K562 (cell line): Measurements from ENCODE around the gene SNTG2. TPM values are rescaled to one million over a fixed set of nuclear protein-coding genes. Genes with fewer than 3 reads are reported as not detected.

ENCODE experiments used
- ATAC-seq: fragments of 200-7000 bp; cut with Tn5 transposase; 3 replicates; pipeline ENCODE4 v1.9.1; 2020; ENCODE audit warnings: moderate library complexity
- BruUV-seq: library from RNA; stranded (reverse); fragments of 400-500 nt; replicated peaks from 2 replicates; lab custom pipeline; 2021; lab: Mats Ljungman, UMichigan
- CTCF ChIA-PET: fragments of 300-600 bp; formaldehyde crosslinking; extraction: SDS; loops from one replicate; lab custom pipeline; 2021; ENCODE audit warnings: low intra/inter-chr PET ratio; lab: Yijun Ruan, JAX
- POLR2A ChIA-PET: fragments of 300-600, 350-650 bp; sonication (Branson Sonifier 250); formaldehyde crosslinking; extraction: SDS; loops from one replicate; lab custom pipeline; 2021; ENCODE audit warnings: antibody characterized with exemption, inconsistent platforms; lab: Yijun Ruan, JAX
- DNase-seq, 4 experiments: peaks; one replicate each; pipeline versions ENCODE4 v3.0.0 to v3.0.0-alpha.2; 2011 to 2018; ENCODE audit warnings: low spot score in 3 of 4, mixed read lengths in 3 of 4; ENCODE audit errors: extremely low read depth in 1 of 4
- FAIRE-seq: peaks from 2 replicates; lab custom pipeline; 2011; peaks lifted over from hg19 to GRCh38; lab: Jason Lieb, UNC
- H2AFZ ChIP-seq: 2 replicates; pipeline ENCODE4 v1.6.0; 2011; ENCODE audit warnings: low read depth, low read length, control low read depth, inconsistent platforms
- H3K27ac ChIP-seq: fragments of 200-600 bp; 3 replicates; pipeline ENCODE4 v1.8.0; 2011; ENCODE audit warnings: low read depth, mild to moderate bottlenecking, control low read depth, inconsistent platforms, low read length, moderate library complexity, mixed read lengths; ENCODE audit errors: extremely low read depth
- H3K27me3 ChIP-seq, 2 experiments: fragments of 300-600 bp in 1 of 2; 2 replicates in 1 of 2; 3 replicates in 1 of 2; pipeline versions ENCODE4 v1.6.0 to v1.8.0; 2011; ENCODE audit warnings: inconsistent platforms in 2 of 2, low read length in 2 of 2, mild to moderate bottlenecking in 1 of 2, mixed read lengths in 1 of 2, moderate library complexity in 1 of 2; ENCODE audit not compliant: control insufficient read depth in 2 of 2, insufficient read depth in 2 of 2
- H3K36me3 ChIP-seq: fragments of 300-600 bp; 3 replicates; pipeline ENCODE4 v1.8.0; 2011; ENCODE audit warnings: mild to moderate bottlenecking, low read length, inconsistent platforms; ENCODE audit not compliant: control insufficient read depth, insufficient read depth
- H3K4me1 ChIP-seq, 2 experiments: fragments of 200-600 bp in 1 of 2; replicated peaks in 1 of 2; 2 replicates in 1 of 2; 3 replicates in 1 of 2; pipeline versions ENCODE4 v1.5.1 to v1.8.0; 2011; ENCODE audit warnings: inconsistent platforms in 2 of 2, low read length in 2 of 2, mild to moderate bottlenecking in 1 of 2, mixed read lengths in 1 of 2, moderate library complexity in 1 of 2; ENCODE audit not compliant: control insufficient read depth in 2 of 2, insufficient read depth in 2 of 2
- H3K4me2 ChIP-seq: 2 replicates; pipeline ENCODE4 v1.6.1; 2011; ENCODE audit warnings: low read length, control low read depth, inconsistent platforms, mixed read lengths; ENCODE audit not compliant: insufficient read depth
- H3K4me3 ChIP-seq: fragments of 200-600 bp; sonication (generic), shearing (Covaris generic); 2 replicates; pipeline ENCODE4 v1.5.1; 2016; ENCODE audit warnings: control low read depth, inconsistent platforms
- H3K79me2 ChIP-seq: fragments of 200-600 bp; 3 replicates; pipeline ENCODE4 v1.8.0; 2011; ENCODE audit warnings: low read length, inconsistent platforms; ENCODE audit not compliant: control insufficient read depth, insufficient read depth
- H3K9ac ChIP-seq, 2 experiments: 2 replicates each; pipeline versions ENCODE4 v1.6.0 to v1.6.1; 2011; ENCODE audit warnings: low read depth in 2 of 2, low read length in 2 of 2, control low read depth in 1 of 2, inconsistent platforms in 1 of 2, mild to moderate bottlenecking in 1 of 2, mixed read lengths in 1 of 2; ENCODE audit not compliant: insufficient read depth in 1 of 2
- H3K9me1 ChIP-seq: one replicate; pipeline ENCODE4 v1.6.0; 2011; ENCODE audit warnings: inconsistent platforms, mild to moderate bottlenecking, low read length, moderate library complexity; ENCODE audit not compliant: control insufficient read depth, insufficient read depth
- H3K9me3 ChIP-seq: replicated peaks from 2 replicates; pipeline ENCODE4 v1.5.1; 2011; ENCODE audit warnings: low read depth, low read length, inconsistent platforms; ENCODE audit not compliant: control insufficient read depth, insufficient read depth
- H4K20me1 ChIP-seq: replicated peaks from 2 replicates; pipeline ENCODE4 v1.6.1; 2011; ENCODE audit warnings: low read length, inconsistent platforms, mixed read lengths; ENCODE audit not compliant: control insufficient read depth, insufficient read depth
- BRF2 ChIP-seq: IDR thresholded peaks from 3 replicates; pipeline ENCODE4 v1.6.1; 2011; ENCODE audit warnings: borderline replicate concordance, mild to moderate bottlenecking; ENCODE audit not compliant: insufficient read length, insufficient read depth
- KDM1A ChIP-seq, 2 experiments: fragments of 450-650 bp; IDR thresholded peaks; 2 replicates each; pipeline ENCODE4 v1.6.1; 2016; ENCODE audit warnings: mild to moderate bottlenecking in 2 of 2
- ZNF408 ChIP-seq: fragments of 250-450 bp; sonication (Bioruptor Pico); IDR thresholded peaks from 2 replicates; pipeline ENCODE4 v1.4.0; 2020; ENCODE audit warnings: low read depth, mild to moderate bottlenecking, moderate library complexity
- WGBS: fragments of 100-300 bp; shearing (Covaris generic); methylation state at CpG from one replicate; pipeline ENCODE4 v1.1.6; 2016; ENCODE audit warnings: low coverage, mixed read lengths; ENCODE audit not compliant: insufficient coverage; ENCODE audit errors: missing lambda C conversion rate; 5-methylcytosine and 5-hydroxymethylcytosine counted together
- in situ Hi-C: fragments of 300-500 bp; cut with MboI; formaldehyde crosslinking; loops from 4 replicates; pipeline ENCODE4 v1.15.0; 2018; ENCODE audit warnings: inconsistent platforms, mixed read lengths
- intact Hi-C: fragments of 100-400 bp; cut with micrococcal nuclease; formaldehyde crosslinking; loops from 2 replicates; pipeline ENCODE4 v1.14.2; 2022
- polyA plus RNA-seq, 8 experiments: library from polyadenylated mRNA; depleted of rRNA in 4 of 8; stranded (reverse) in 5 of 8; unstranded in 3 of 8; fragments of >200 nt; fragmentation: Nextera tagmentation in 2 of 8; fragmentation: Illumina TruSeq in 1 of 8; extraction: Ambion mirVana in 2 of 8; extraction: Trizol in 1 of 8; gene quantifications; 2 replicates each; pipeline versions ENCODE4 v1.2.1 to v1.2.3, GENCODE V29; 2011 to 2014; ENCODE audit warnings: inconsistent platforms in 1 of 8, missing spikeins in 1 of 8
- total RNA-seq, 7 experiments: library from RNA; depleted of rRNA in 6 of 7; stranded (reverse); fragments of >200 nt in 6 of 7; fragmentation: Illumina TruSeq in 2 of 7; extraction: Trizol in 2 of 7; gene quantifications; 2 replicates each; pipeline versions ENCODE4 v1.2.1 to v1.2.3, GENCODE V29; 2011 to 2021; ENCODE audit warnings: low replicate concordance in 1 of 7
- TF ChIP-seq, protein P1 (sequence below): fragments of 450-650 bp; formaldehyde crosslinking; IDR thresholded peaks from 2 replicates; pipeline ENCODE4 v1.4.0; 2020; ENCODE audit warnings: mild to moderate bottlenecking
- TF ChIP-seq, protein P2 (sequence below), 2 experiments: fragments of 450-650 bp; IDR thresholded peaks; 2 replicates each; pipeline ENCODE4 v1.6.1; 2018; ENCODE audit warnings: mild to moderate bottlenecking in 2 of 2, low read depth in 1 of 2; ENCODE audit not compliant: partially characterized antibody in 2 of 2

Gene SNTG2
- total and polyA plus RNA-seq, 9 of the 15 experiments (the other 6 are each of a cell fraction or from before 2014, with no cell fraction given): not detected

GRCh38 chr2:1249897-1250687 is 299.4 kb downstream of the SNTG2 start (continued):
- TF ChIP-seq, protein P1, sequence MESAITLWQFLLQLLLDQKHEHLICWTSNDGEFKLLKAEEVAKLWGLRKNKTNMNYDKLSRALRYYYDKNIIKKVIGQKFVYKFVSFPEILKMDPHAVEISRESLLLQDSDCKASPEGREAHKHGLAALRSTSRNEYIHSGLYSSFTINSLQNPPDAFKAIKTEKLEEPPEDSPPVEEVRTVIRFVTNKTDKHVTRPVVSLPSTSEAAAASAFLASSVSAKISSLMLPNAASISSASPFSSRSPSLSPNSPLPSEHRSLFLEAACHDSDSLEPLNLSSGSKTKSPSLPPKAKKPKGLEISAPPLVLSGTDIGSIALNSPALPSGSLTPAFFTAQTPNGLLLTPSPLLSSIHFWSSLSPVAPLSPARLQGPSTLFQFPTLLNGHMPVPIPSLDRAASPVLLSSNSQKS (CRISPR knock-in tag): no peak

DNA sequence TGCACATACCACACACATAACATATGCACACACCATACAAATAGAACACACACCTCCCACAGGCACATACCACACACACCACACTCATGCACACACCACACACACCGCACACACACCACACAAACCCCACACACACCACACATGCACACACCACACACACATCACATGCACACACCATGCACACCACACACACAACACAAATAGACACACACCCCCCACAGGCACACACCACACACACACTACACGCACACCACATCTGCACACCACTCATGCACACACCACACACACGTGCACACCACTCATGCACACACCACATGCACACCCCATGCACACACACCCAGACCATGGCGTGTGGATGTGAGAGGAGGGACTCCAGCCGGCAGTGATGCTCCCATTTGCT is 300.9 kb downstream of the SNTG2 start:
- no peak for FAIRE-seq
- WGBS: 0% methylated on average over 3 of the region's 5 CpGs

More for the DNA sequence above, 300.9 kb downstream of the SNTG2 start:
- peak in 1 of 2 experiments; percentile 19; a peak in 1 of 4 replicates for TF ChIP-seq KDM1A (IDR thresholded peaks at IDR 0.05)
- TF ChIP-seq, protein P2, sequence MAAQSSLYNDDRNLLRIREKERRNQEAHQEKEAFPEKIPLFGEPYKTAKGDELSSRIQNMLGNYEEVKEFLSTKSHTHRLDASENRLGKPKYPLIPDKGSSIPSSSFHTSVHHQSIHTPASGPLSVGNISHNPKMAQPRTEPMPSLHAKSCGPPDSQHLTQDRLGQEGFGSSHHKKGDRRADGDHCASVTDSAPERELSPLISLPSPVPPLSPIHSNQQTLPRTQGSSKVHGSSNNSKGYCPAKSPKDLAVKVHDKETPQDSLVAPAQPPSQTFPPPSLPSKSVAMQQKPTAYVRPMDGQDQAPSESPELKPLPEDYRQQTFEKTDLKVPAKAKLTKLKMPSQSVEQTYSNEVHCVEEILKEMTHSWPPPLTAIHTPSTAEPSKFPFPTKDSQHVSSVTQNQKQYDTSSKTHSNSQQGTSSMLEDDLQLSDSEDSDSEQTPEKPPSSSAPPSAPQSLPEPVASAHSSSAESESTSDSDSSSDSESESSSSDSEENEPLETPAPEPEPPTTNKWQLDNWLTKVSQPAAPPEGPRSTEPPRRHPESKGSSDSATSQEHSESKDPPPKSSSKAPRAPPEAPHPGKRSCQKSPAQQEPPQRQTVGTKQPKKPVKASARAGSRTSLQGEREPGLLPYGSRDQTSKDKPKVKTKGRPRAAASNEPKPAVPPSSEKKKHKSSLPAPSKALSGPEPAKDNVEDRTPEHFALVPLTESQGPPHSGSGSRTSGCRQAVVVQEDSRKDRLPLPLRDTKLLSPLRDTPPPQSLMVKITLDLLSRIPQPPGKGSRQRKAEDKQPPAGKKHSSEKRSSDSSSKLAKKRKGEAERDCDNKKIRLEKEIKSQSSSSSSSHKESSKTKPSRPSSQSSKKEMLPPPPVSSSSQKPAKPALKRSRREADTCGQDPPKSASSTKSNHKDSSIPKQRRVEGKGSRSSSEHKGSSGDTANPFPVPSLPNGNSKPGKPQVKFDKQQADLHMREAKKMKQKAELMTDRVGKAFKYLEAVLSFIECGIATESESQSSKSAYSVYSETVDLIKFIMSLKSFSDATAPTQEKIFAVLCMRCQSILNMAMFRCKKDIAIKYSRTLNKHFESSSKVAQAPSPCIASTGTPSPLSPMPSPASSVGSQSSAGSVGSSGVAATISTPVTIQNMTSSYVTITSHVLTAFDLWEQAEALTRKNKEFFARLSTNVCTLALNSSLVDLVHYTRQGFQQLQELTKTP (IDR thresholded peaks at IDR 0.05; ENCODE audit: low read depth in 1 of 2, partially characterized antibody in 2 of 2): no peak
- no peak for TF ChIP-seq BRF2
- no peak for TF ChIP-seq ZNF408 (CRISPR knock-in tag)
- H3K79me2 ChIP-seq: no peaks in the 10 kb centered on the region
- DNase-seq (no peak), ATAC-seq (no peak)
- H3K9me1 ChIP-seq: no peaks in the 10 kb centered on the region
- no peaks in the 10 kb centered on the region for H4K20me1 ChIP-seq
- H3K4me1 ChIP-seq: no peaks in the 10 kb centered on the region
- intact Hi-C loops (no loop called here), in situ Hi-C loops (no loop called here)
- H3K36me3 ChIP-seq: no peaks in the 10 kb centered on the region
- no peak overlapping the region for H3K4me2 ChIP-seq
- H2AFZ ChIP-seq: no peak overlapping the region
- no peaks in the 10 kb centered on the region for H3K9me3 ChIP-seq
- H3K27ac ChIP-seq: no peak overlapping the region
- BruUV-seq: no TSS peak
- ChIA-PET CTCF (no interaction called here), POLR2A (no interaction called here)
- peaks cover 0 to 13% of the 10 kb centered on the region in 2 experiments; a peak in 2 of 5 replicates for H3K27me3 ChIP-seq
- no peak overlapping the region for H3K9ac ChIP-seq
- H3K4me3 ChIP-seq: no peak overlapping the region
